Activated gamma-delta T cell treated with Interleukin-2 at 50 U/mL for 16 hours (primary cell): Measurements from ENCODE around the gene PIGV.

Experiments used
- DNase-seq: peaks from one replicate; pipeline ENCODE4 v3.0.0-alpha.2; 2020

Gene PIGV

DNA sequence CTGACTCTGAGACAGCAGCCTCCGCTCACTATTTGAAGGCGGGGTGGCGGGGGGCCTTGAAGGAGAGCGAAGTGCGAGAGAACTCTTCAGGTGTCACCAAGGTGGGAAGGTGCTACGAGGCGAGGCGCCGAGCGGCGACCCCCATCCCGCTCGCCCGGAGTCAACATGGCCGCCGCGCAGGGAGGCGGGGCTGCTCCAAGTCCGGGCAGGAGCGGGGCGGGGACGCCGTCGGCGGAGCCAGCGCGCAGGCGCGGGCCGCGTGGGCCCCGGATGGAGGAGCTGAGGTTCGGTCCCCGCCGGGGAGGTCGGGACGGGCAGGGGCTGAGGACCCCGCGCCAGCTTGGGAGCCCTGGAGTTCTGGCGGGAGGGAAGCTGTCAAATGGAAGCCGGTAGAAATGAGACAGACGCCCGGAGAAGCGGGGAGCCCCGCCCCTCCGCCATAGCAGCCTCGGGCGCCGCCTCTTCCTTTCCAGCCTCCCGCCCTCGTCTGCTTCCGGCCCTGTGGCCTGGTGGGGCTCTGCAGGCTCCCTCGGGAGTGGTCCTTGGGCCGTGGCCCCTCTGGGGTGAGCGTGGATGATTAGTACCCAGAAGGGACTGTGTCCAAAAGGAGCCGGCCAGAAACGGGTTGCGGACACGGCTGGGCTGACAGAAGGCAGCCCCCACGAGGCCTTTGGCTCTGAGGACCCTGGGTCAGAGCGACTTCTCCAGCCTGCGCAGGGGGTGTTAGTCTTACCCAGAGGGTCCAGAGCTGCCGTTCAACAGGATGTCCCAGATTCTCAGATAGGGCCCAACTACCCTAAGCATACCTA lies at the start of gene PIGV:
TSS of gene PIGV (plus strand) at position 245 of the 809 bp plus-strand sequence. CDS start 2,866 bp downstream, outside the sequence.
- peak; percentile 84 for DNase-seq

GRCh38 chr1:26739329-26739914 lies 48.3 kb upstream of the PIGV start:
- DNase-seq: no peak

DNA sequence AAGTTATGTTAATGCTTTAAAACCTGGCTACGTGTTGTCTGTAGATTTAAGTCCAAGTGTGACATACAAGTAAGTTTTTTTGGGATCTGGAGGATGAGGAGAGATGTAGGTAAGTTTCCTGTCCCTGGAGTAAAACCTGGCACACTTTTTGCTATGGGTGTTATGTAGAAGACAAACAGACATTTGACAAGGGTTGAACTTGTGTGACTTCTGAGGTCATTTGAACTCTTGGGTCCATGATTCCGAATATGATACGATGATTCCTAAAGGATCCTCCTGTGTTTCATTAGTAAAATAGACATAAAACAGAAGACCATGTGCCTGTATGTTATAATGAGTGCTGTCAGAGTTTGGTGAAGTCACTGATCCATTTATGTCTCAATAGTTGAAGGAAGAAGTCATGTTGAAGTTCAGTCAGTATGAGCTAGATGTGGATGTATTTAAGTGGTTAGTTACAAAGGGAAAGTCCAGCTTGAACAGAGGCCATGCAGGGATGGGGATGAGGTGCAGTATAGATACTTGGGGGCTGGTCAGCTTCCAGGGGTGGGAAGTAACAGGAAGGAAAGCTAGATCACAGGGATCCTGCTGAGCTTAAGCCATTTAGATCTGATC lies 47.6 kb upstream of the PIGV start:
- DNase-seq: no peak

- no peak for DNase-seq
Observed at GRCh38 chr1:26740952-26741351, 46.8 kb upstream of the PIGV start.

GRCh38 chr1:26743426-26744059 lies 44.2 kb upstream of the PIGV start:
- no peak for DNase-seq

GRCh38 chr1:26744075-26744959 lies 43.4 kb upstream of the PIGV start:
- peak; percentile 79 for DNase-seq

DNA sequence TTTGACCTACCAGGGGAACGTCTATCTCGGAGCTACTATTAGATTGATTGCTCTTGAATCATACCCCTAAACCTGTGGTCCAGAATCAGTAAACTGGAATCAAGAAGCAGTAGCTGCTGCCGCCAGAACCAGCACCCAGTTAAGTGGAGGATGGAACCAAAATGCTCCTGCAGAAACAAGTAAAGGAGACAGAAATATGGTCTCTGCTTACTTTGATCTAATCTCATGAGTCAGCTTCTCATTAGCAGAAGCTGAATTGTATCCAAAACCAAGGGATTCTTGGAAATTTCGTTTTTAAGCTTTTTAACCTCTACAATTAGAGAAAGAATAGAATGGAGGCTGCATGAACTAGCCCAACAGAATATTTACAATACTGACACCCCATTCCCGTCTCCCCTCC lies 42.6 kb upstream of the PIGV start:
- DNase-seq: no peak

- DNase-seq: no peak
Observed at GRCh38 chr1:26747048-26747447, 40.7 kb upstream of the PIGV start.

GRCh38 chr1:26748351-26748750 lies 39.4 kb upstream of the PIGV start:
- no peak for DNase-seq

- no peak for DNase-seq
Observed at GRCh38 chr1:26749458-26749857, 38.3 kb upstream of the PIGV start.

- no peak for DNase-seq
Observed at GRCh38 chr1:26750428-26750827, 37.3 kb upstream of the PIGV start.

DNA sequence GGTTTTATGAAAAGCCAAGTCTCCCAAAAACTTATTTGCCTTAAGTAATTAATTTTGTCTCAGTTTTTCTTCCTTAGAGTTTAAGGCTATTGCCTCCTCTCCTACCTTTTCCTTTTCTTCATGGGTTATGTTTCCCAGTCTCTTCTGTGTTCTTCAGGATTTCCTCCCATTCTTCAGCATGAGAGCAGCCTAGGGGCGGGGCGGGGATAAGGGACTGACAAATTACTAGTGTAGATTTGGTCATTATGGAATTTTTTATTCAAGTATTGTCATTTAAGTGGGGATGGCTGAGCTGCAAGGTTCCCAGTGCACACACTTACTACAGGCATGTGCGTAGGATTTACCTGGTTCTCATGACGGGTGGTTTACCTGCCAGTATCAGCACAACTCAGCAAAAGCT lies 35.2 kb upstream of the PIGV start:
- DNase-seq: no peak

- no peak for DNase-seq
Observed at GRCh38 chr1:26754086-26754874, 33.5 kb upstream of the PIGV start.

DNA sequence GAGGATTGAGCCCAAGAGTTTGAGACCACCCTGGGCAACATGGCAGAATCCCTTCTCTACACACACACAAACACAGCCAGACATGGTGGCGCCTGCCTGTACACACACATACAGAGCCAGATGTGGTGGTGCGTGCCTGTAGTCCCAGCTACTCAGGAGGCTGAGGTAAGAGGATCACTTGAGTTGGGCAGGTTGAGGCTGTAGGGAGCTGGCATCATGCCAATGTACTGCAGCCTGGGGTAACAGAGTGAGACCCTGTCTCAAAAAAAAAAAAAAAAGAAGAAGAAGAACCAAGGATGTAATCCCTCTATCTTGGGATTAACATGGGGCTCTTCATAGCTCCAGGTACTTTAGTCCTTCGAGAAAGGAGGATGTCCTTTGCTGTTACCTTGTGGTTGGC lies 29.4 kb upstream of the PIGV start:
- DNase-seq: no peak

DNA sequence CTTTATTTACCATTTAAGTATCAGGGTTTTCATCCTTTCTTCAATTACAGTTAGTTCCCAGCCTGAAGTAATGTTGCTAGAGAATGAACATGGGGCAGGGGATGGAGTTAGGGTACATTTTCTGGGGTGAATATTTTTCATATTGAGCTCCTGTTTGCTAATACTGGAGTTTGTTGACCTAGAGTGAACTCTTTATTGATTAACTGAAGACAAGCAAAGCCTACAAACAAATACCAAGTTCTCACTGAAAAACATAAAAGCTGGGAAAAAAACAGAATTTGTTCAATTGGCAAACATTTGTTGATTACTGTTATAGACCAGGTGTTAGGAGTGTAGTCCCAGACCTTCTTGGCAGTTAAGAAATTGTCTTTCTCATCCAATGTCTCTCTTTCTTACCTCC lies 28.2 kb upstream of the PIGV start:
- no peak for DNase-seq

- DNase-seq: no peak
Observed at GRCh38 chr1:26761217-26761616, 26.5 kb upstream of the PIGV start.

DNA sequence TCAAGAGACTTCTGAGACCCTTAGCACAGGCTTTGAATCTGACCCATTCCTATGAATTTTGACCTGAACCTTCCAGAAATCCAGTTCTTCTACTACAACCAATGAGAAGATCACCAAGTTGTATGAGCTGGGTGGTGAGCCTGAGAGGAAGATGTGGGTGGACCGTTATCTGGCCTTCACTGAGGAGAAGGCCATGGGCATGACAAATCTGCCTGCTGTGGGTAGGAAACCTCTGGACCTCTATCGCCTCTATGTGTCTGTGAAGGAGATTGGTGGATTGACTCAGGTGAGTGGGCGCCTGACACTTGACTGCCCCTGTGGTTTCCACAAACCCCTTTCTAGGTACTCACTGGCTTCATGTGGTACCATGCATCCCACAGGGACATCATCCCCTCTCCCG lies 20.0 kb upstream of the PIGV start:
- DNase-seq: no peak

- no peak for DNase-seq
Observed at GRCh38 chr1:26768755-26769154, 19.0 kb upstream of the PIGV start.

- DNase-seq: no peak
Observed at GRCh38 chr1:26771285-26771642, 16.5 kb upstream of the PIGV start.

GRCh38 chr1:26771643-26772321 lies 16.0 kb upstream of the PIGV start:
- no peak for DNase-seq

GRCh38 chr1:26772687-26773086 lies 15.1 kb upstream of the PIGV start:
- DNase-seq: no peak
